HG03378 (cell line): ENCODE data around the gene WDR43.

Experiments used
- ATAC-seq: cut with Tn5 transposase; IDR thresholded peaks from one replicate; pipeline ENCODE4 v1.9.1; 2021; ENCODE audit warnings: mild to moderate bottlenecking, moderate library complexity; ENCODE audit not compliant: unreplicated experiment

The WDR43 gene

GRCh38 chr2:28993206-28993960 is 98.9 kb downstream of the WDR43 start:
- no peak for ATAC-seq

GRCh38 chr2:28994074-28994473 is 99.6 kb downstream of the WDR43 start:
- no peak for ATAC-seq

GRCh38 chr2:28994679-28995078 is 100.2 kb downstream of the WDR43 start:
- no peak for ATAC-seq

- ATAC-seq: no peak
Measured at GRCh38 chr2:28995765-28996750, 101.6 kb downstream of the WDR43 start.

GRCh38 chr2:28997237-28997846 is 102.9 kb downstream of the WDR43 start:
- ATAC-seq: no peak
